HCT116 (cell line): Measurements from ENCODE around the gene CAMSAP3. TPM values are rescaled to one million over a fixed set of nuclear protein-coding genes. Genes with fewer than 3 reads are reported as not detected.

Source experiments
- ATAC-seq: fragments of 200-7000 bp; cut with Tn5 transposase; 2 replicates; pipeline ENCODE4 v1.9.1; 2020; ENCODE audit warnings: mild to moderate bottlenecking, moderate library complexity
- BruUV-seq: library from RNA; stranded (reverse); fragments of 400-500 nt; replicated peaks from 2 replicates; lab custom pipeline; 2021; lab: Mats Ljungman, UMichigan
- CTCF ChIA-PET: fragments of 300-600 bp; sonication (Branson Sonifier 250); formaldehyde crosslinking; loops from one replicate; lab custom pipeline; 2021; ENCODE audit warnings: antibody characterized with exemption; lab: Charles Lee
- POLR2A ChIA-PET: fragments of 300-600, 350-600 bp; sonication (Branson Sonifier 250); formaldehyde crosslinking; loops from one replicate; lab custom pipeline; 2021; ENCODE audit warnings: antibody characterized with exemption; lab: Charles Lee
- RAD21 ChIA-PET, 2 experiments: fragments of 300-600 bp; sonication (Branson Sonifier 250); formaldehyde crosslinking; loops; one replicate each; lab custom pipeline; 2023; ENCODE audit warnings: low total read pairs in 2 of 2; ENCODE audit not compliant: uncharacterized antibody in 2 of 2, unreplicated experiment in 2 of 2, low non-redundant PET in 1 of 2; lab: Charles Lee
- DNase-seq: peaks from one replicate; pipeline ENCODE4 v3.0.0-alpha.2; 2010; ENCODE audit warnings: low read depth, low spot score
- H2AFZ ChIP-seq: fragments of 200-600 bp; shearing (Covaris generic), sonication (generic); 2 replicates; pipeline ENCODE4 v1.6.1; 2017; ENCODE audit warnings: low read depth, mixed run types, mixed read lengths, antibody characterized with exemption, low read length; ENCODE audit not compliant: poor library complexity, severe bottlenecking
- H3K27ac ChIP-seq: 2 replicates; pipeline ENCODE4 v1.5.1; 2012; ENCODE audit warnings: low read depth, low read length
- H3K27me3 ChIP-seq: fragments of 200-600 bp; sonication (generic); 2 replicates; pipeline ENCODE4 v1.6.1; 2016; ENCODE audit warnings: mixed run types, low read length, mixed read lengths; ENCODE audit not compliant: insufficient read depth
- H3K36me3 ChIP-seq, 2 experiments: fragments of 200-500 bp in 1 of 2; fragments of 200-600 bp in 1 of 2; sonication (Bioruptor generic) in 1 of 2; sonication (generic) in 1 of 2; 2 replicates each; pipeline versions ENCODE4 v1.5.1 to v1.6.1; 2014 to 2016; ENCODE audit warnings: low read length in 2 of 2, inconsistent platforms in 1 of 2, mixed read lengths in 1 of 2, mixed run types in 1 of 2; ENCODE audit not compliant: insufficient read depth in 2 of 2, control insufficient read depth in 1 of 2
- H3K4me1 ChIP-seq, 2 experiments: fragments of 200-600 bp in 1 of 2; sonication (generic) in 1 of 2; 2 replicates each; pipeline versions ENCODE4 v1.5.1 to v1.6.1; 2012 to 2017; ENCODE audit warnings: low read length in 2 of 2, inconsistent platforms in 1 of 2, mild to moderate bottlenecking in 1 of 2, mixed read lengths in 1 of 2, mixed run types in 1 of 2, moderate library complexity in 1 of 2; ENCODE audit not compliant: insufficient read depth in 2 of 2, control insufficient read depth in 1 of 2
- H3K4me2 ChIP-seq: fragments of 200-600 bp; sonication (generic); 2 replicates; pipeline ENCODE4 v1.6.1; 2017; ENCODE audit warnings: mixed run types, low read length, mixed read lengths
- H3K4me3 ChIP-seq, 2 experiments: fragments of 200-600 bp in 1 of 2; sonication (generic) in 1 of 2; replicated peaks in 1 of 2; 2 replicates each; pipeline ENCODE4 v1.5.1; 2011 to 2016; ENCODE audit warnings: low read length in 2 of 2, control low read depth in 1 of 2, low read depth in 1 of 2, mild to moderate bottlenecking in 1 of 2, mixed read lengths in 1 of 2, mixed run types in 1 of 2
- H3K79me2 ChIP-seq: fragments of 200-600 bp; sonication (generic); 2 replicates; pipeline ENCODE4 v1.6.1; 2017; ENCODE audit warnings: mild to moderate bottlenecking, mixed run types, low read length, moderate library complexity, mixed read lengths; ENCODE audit not compliant: insufficient read depth
- H3K9ac ChIP-seq: fragments of 200-600 bp; sonication (generic); 2 replicates; pipeline ENCODE4 v1.6.1; 2016; ENCODE audit warnings: low read length, mixed read lengths
- H3K9me2 ChIP-seq: fragments of 200-600 bp; sonication (generic), shearing (Covaris generic); 2 replicates; pipeline ENCODE4 v1.6.1; 2017; ENCODE audit warnings: mixed run types, mild to moderate bottlenecking, moderate library complexity; ENCODE audit not compliant: insufficient read depth
- H3K9me3 ChIP-seq, 2 experiments: fragments of 200-500 bp in 1 of 2; fragments of 200-600 bp in 1 of 2; sonication (Bioruptor generic) in 1 of 2; sonication (generic) in 1 of 2; 2 replicates each; pipeline ENCODE4 v1.6.1; 2014 to 2017; ENCODE audit warnings: low read length in 2 of 2, mixed read lengths in 2 of 2, inconsistent platforms in 1 of 2, low read depth in 1 of 2, mild to moderate bottlenecking in 1 of 2, mixed run types in 1 of 2, moderate library complexity in 1 of 2; ENCODE audit not compliant: control insufficient read depth in 1 of 2, insufficient read depth in 1 of 2
- H4K20me1 ChIP-seq: fragments of 200-600 bp; sonication (generic), shearing (Covaris generic); 2 replicates; pipeline ENCODE4 v1.6.1; 2017; ENCODE audit warnings: mixed run types, mild to moderate bottlenecking, moderate library complexity; ENCODE audit not compliant: insufficient read depth
- ATF3 ChIP-seq: IDR thresholded peaks from 2 replicates; pipeline ENCODE4 v1.6.1; 2012
- CBX3 ChIP-seq: IDR thresholded peaks from 2 replicates; pipeline ENCODE4 v1.6.1; 2012; ENCODE audit warnings: low read depth
- CEBPB ChIP-seq: IDR thresholded peaks from 2 replicates; pipeline ENCODE4 v1.6.1; 2012; ENCODE audit warnings: low read depth
- CTCF ChIP-seq, 3 experiments: fragments of 200-600 bp in 1 of 3; sonication (generic) in 1 of 3; IDR thresholded peaks in 2 of 3; conservative IDR thresholded peaks in 1 of 3; 2 replicates each; pipeline ENCODE4 v1.5.1; 2012 to 2017; ENCODE audit warnings: low read depth in 2 of 3, low read length in 2 of 3, antibody characterized with exemption in 1 of 3, borderline replicate concordance in 1 of 3, control low read depth in 1 of 3, mild to moderate bottlenecking in 1 of 3, mixed read lengths in 1 of 3, mixed run types in 1 of 3, moderate library complexity in 1 of 3; ENCODE audit not compliant: insufficient read depth in 1 of 3
- EGR1 ChIP-seq: IDR thresholded peaks from 2 replicates; pipeline ENCODE4 v1.6.1; 2012; ENCODE audit warnings: low read depth
- EZH2 ChIP-seq: fragments of 200-600 bp; sonication (generic); IDR thresholded peaks from 2 replicates; pipeline ENCODE4 v1.6.1; 2017; ENCODE audit warnings: antibody characterized with exemption, mixed run types
- JUND ChIP-seq: IDR thresholded peaks from 2 replicates; pipeline ENCODE4 v1.6.1; 2012
- MAX ChIP-seq: IDR thresholded peaks from 2 replicates; pipeline ENCODE4 v1.6.1; 2012
- POLR2AphosphoS5 ChIP-seq: IDR thresholded peaks from 2 replicates; pipeline ENCODE4 v1.6.1; 2011; ENCODE audit warnings: mild to moderate bottlenecking, low read depth, low read length, moderate library complexity
- RAD21 ChIP-seq: IDR thresholded peaks from 2 replicates; pipeline ENCODE4 v1.6.1; 2012; ENCODE audit warnings: low read depth, mild to moderate bottlenecking
- SIN3A ChIP-seq: IDR thresholded peaks from 2 replicates; pipeline ENCODE4 v1.6.1; 2012; ENCODE audit warnings: low read depth
- SP1 ChIP-seq: IDR thresholded peaks from 2 replicates; pipeline ENCODE4 v1.6.1; 2012; ENCODE audit warnings: low read depth
- SRF ChIP-seq: IDR thresholded peaks from 2 replicates; pipeline ENCODE4 v1.6.1; 2012; ENCODE audit warnings: low read depth
- TCF7L2 ChIP-seq: IDR thresholded peaks from 2 replicates; pipeline ENCODE4 v1.7.0; 2011; ENCODE audit warnings: borderline replicate concordance, inconsistent platforms; ENCODE audit not compliant: insufficient read depth, insufficient read length; ENCODE audit errors: extremely low read depth
- YY1 ChIP-seq: IDR thresholded peaks from 2 replicates; pipeline ENCODE4 v1.6.1; 2011; ENCODE audit warnings: low read length, low read depth, moderate library complexity, mild to moderate bottlenecking; ENCODE audit not compliant: insufficient replicate concordance; ENCODE audit errors: extremely low read depth
- ZBTB33 ChIP-seq: IDR thresholded peaks from 2 replicates; pipeline ENCODE4 v1.6.1; 2011; ENCODE audit warnings: mild to moderate bottlenecking, low read length, moderate library complexity; ENCODE audit not compliant: insufficient replicate concordance; ENCODE audit errors: extremely low read depth
- ZFX ChIP-seq: fragments of 450-650 bp; IDR thresholded peaks from 2 replicates; pipeline ENCODE4 v1.6.1; 2017
- ZNF274 ChIP-seq: fragments of 200-500 bp; sonication (Bioruptor generic); IDR thresholded peaks from 2 replicates; pipeline ENCODE4 v1.6.1; 2014; ENCODE audit warnings: mild to moderate bottlenecking, low read depth, low read length, inconsistent platforms
- intact Hi-C: fragments of 100-400 bp; cut with micrococcal nuclease; formaldehyde crosslinking; loops from 2 replicates; pipeline ENCODE4 v1.10.0; 2022
- total RNA-seq: library from RNA; stranded (reverse); gene quantifications from one replicate; pipeline ENCODE4 v1.2.1, GENCODE V29; 2021; ENCODE audit not compliant: unreplicated experiment

Gene CAMSAP3
- total RNA-seq, 1 experiment from 2014 or later, result 24.0 TPM

GRCh38 chr19:7597689-7598088 lies 2.0 kb downstream of the CAMSAP3 start (continued):
- TF ChIP-seq ZBTB33 (no peak), ZNF274 (no peak), SIN3A (no peak), MAX (no peak), CTCF (IDR thresholded peaks at IDR 0.05 in 2 of 3, conservative IDR thresholded peaks at IDR 0.05 in 1 of 3; ENCODE audit: borderline replicate concordance in 1 of 3, insufficient read depth in 1 of 3, low read depth in 2 of 3, low read length in 2 of 3) (no peak), SRF (no peak)

GRCh38 chr19:7598180-7598579 lies 2.5 kb downstream of the CAMSAP3 start:
- Histone ChIP-seq H3K9me2 (peaks cover 3% of the 10 kb centered on the region; the same call in 1 of the 2 replicates), H3K4me3 (no peak overlapping the region), H3K4me1 (peaks cover 10 to 32% of the 10 kb centered on the region in 2 experiments), H3K9ac (no peak overlapping the region), H3K4me2 (no peak overlapping the region), H3K36me3 (no peaks in the 10 kb centered on the region), H3K27me3 (no peaks in the 10 kb centered on the region), H2AFZ (no peak overlapping the region), H3K79me2 (peaks cover 36% of the 10 kb centered on the region), H3K27ac (no peak overlapping the region), H3K9me3 (no peaks in the 10 kb centered on the region), H4K20me1 (no peaks in the 10 kb centered on the region)
- no peak for TF ChIP-seq SRF
- TF ChIP-seq POLR2AphosphoS5, result no peak
- TF ChIP-seq EGR1, result no peak
- no peak for TF ChIP-seq SP1
- no peak for TF ChIP-seq SIN3A
- TF ChIP-seq ATF3, result no peak
- no peak for TF ChIP-seq ZNF274
- no peak for TF ChIP-seq YY1
- TF ChIP-seq JUND, result no peak
- no peak for TF ChIP-seq EZH2
- no peak for TF ChIP-seq CTCF (IDR thresholded peaks at IDR 0.05 in 2 of 3, conservative IDR thresholded peaks at IDR 0.05 in 1 of 3; ENCODE audit: borderline replicate concordance in 1 of 3, insufficient read depth in 1 of 3, low read depth in 2 of 3, low read length in 2 of 3)
- TF ChIP-seq TCF7L2, result no peak
- TF ChIP-seq ZFX, result no peak
- no peak for TF ChIP-seq CEBPB
- TF ChIP-seq RAD21, result no peak
- TF ChIP-seq CBX3, result no peak
- DNase-seq (no peak), ATAC-seq (no peak)
- intact Hi-C loops, result no loop called here
- BruUV-seq, result no TSS peak
- ChIA-PET POLR2A (no interaction called here), RAD21 (no interaction called here), CTCF (interaction anchor here (1.0 kb wide), 1 partner anchor 30 kb away, joined by 5 read pairs; no protein-coding TSS in a partner anchor)
